NCI-H1417 treated with DMSO at 0.1 percent for 48 hours (cell line): ENCODE measurements around the gene TBKBP1.

Experiments
- DNase-seq: peaks from one replicate; lab custom pipeline; 2025; lab: John Stamatoyannopoulos, UW

The TBKBP1 gene

GRCh38 chr17:47693731-47694580 lies at the start of gene TBKBP1:
TBKBP1 (plus strand) TSS chr17:47694161; CDS start chr17:47696113, 1,952 bp downstream.
- DNase-seq: no peak

- no peak for DNase-seq
Observed at GRCh38 chr17:47644324-47644723, 49.6 kb upstream of the TBKBP1 start.

GRCh38 chr17:47649153-47649971 lies 44.6 kb upstream of the TBKBP1 start, which contains the start of gene KPNB1:
KPNB1 (plus strand) TSS chr17:47649919; CDS start chr17:47650245, 326 bp downstream.
- DNase-seq: peak; percentile 96

- DNase-seq: no peak
Observed at GRCh38 chr17:47649972-47650524, 43.9 kb upstream of the TBKBP1 start.

GRCh38 chr17:47650525-47651522 lies 43.1 kb upstream of the TBKBP1 start:
- DNase-seq: peak; percentile 67

- no peak for DNase-seq
Observed at GRCh38 chr17:47651704-47652103, 42.3 kb upstream of the TBKBP1 start.

GRCh38 chr17:47652570-47652969 lies 41.4 kb upstream of the TBKBP1 start:
- no peak for DNase-seq

- no peak for DNase-seq
Observed at GRCh38 chr17:47653442-47653841, 40.5 kb upstream of the TBKBP1 start.

- DNase-seq: no peak
Observed at GRCh38 chr17:47654991-47655390, 39.0 kb upstream of the TBKBP1 start.

GRCh38 chr17:47660064-47660492 lies 33.9 kb upstream of the TBKBP1 start:
- no peak for DNase-seq

- DNase-seq: peak; percentile 12
Observed at GRCh38 chr17:47663912-47664623, 29.9 kb upstream of the TBKBP1 start.

- no peak for DNase-seq
Observed at GRCh38 chr17:47664624-47664941, 29.4 kb upstream of the TBKBP1 start.

GRCh38 chr17:47665655-47666054 lies 28.3 kb upstream of the TBKBP1 start:
- no peak for DNase-seq

GRCh38 chr17:47669081-47669480 lies 24.9 kb upstream of the TBKBP1 start:
- no peak for DNase-seq

GRCh38 chr17:47670064-47670463 lies 23.9 kb upstream of the TBKBP1 start:
- no peak for DNase-seq

- DNase-seq: no peak
Observed at GRCh38 chr17:47674499-47674898, 19.5 kb upstream of the TBKBP1 start.

- DNase-seq: no peak
Observed at GRCh38 chr17:47675380-47676198, 18.4 kb upstream of the TBKBP1 start.

GRCh38 chr17:47676199-47676472 lies 17.8 kb upstream of the TBKBP1 start:
- DNase-seq: no peak

GRCh38 chr17:47676510-47677165 lies 17.3 kb upstream of the TBKBP1 start:
- DNase-seq: no peak

- no peak for DNase-seq
Observed at GRCh38 chr17:47678196-47678595, 15.8 kb upstream of the TBKBP1 start.
